Activated CD8-positive, alpha-beta memory T cell treated with anti-CD3 and anti-CD28 coated beads, Interleukin-2, amount 10 ng/mL, durations not matched to agents 7 days and 5 days (primary cell): ENCODE measurements around the gene STPG2. TPM values are rescaled to one million over a fixed set of nuclear protein-coding genes. Genes with fewer than 3 reads are reported as not detected.
"Not testable (repeated sequence)": the region's sequence is repeated elsewhere in the genome, so short reads cannot be mapped to it uniquely, and the experiment has no call there.

Source experiments
- ATAC-seq: fragments of 150-1000 bp; cut with Tn5 transposase; one replicate; pipeline ENCODE4 v1.10.0; 2021; ENCODE audit warnings: moderate library complexity
- CTCF ChIA-PET: fragments of 350-600 bp; sonication (Branson Sonifier 250); formaldehyde crosslinking; loops from one replicate; lab custom pipeline; 2021; ENCODE audit warnings: antibody characterized with exemption; lab: Charles Lee
- DNase-seq: peaks from one replicate; pipeline ENCODE4 v3.0.0-alpha.2; 2020
- H3K27ac Mint-ChIP-seq: one replicate; pipeline ENCODE4 v1.8.0; 2021; ENCODE audit warnings: mild to moderate bottlenecking, mixed read lengths
- H3K27me3 Mint-ChIP-seq: one replicate; pipeline ENCODE4 v1.8.0; 2021; ENCODE audit warnings: mixed read lengths
- H3K36me3 Mint-ChIP-seq: one replicate; pipeline ENCODE4 v1.8.0; 2021; ENCODE audit warnings: mild to moderate bottlenecking, mixed read lengths
- H3K4me1 Mint-ChIP-seq: one replicate; pipeline ENCODE4 v1.8.0; 2021; ENCODE audit warnings: mixed read lengths
- H3K4me3 Mint-ChIP-seq: one replicate; pipeline ENCODE4 v1.8.0; 2021; ENCODE audit warnings: mild to moderate bottlenecking, moderate library complexity, mixed read lengths
- H3K9me3 Mint-ChIP-seq: one replicate; pipeline ENCODE4 v1.8.0; 2022; ENCODE audit warnings: low read depth, mixed read lengths
- total RNA-seq, 2 experiments: library from RNA; stranded (reverse); gene quantifications; one replicate each; pipeline ENCODE4 v1.2.3, GENCODE V29; 2021

Gene STPG2
- total RNA-seq, 2 experiments from 2014 or later: not detected

DNA sequence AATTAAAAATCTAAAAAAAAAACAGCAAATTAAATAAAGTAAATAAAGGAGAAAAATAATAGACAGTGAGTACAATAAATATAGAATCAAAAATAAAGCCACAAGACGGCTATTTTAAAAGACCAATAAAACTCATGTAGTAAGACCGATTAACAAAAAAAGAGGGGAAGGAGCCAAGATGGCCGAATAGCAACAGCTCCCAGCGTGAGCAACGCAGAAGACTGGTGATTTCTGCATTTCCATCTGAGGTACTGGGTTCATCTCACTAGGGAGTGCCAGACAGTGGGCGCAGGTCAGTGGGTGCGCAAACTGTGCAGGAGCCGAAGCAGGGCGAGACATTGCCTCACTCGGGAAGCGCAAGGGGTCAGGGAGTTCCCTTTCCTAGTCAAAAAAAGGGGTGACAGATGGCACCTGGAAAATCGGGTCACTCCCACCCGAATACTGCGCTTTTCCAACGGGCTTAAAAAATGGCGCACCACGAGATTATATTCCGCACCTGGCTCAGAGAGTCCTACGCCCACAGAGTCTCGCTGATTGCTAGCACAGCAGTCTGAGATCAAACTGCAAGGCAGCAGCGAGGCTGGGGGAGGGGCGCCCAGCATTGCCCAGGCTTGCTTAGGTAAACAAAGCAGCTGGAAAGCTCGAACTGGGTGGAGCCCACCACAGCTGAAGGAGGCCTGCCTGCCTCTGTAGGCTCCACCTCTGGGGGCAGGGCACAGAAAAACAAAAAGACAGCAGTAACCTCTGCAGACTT, 239.7 kb downstream of the STPG2 start:
- CTCF ChIA-PET, H3K36me3 Mint-ChIP-seq, H3K4me1 Mint-ChIP-seq, DNase-seq, H3K9me3 Mint-ChIP-seq, ATAC-seq, H3K4me3 Mint-ChIP-seq, H3K27ac Mint-ChIP-seq, H3K27me3 Mint-ChIP-seq: not testable (repeated sequence)

DNA sequence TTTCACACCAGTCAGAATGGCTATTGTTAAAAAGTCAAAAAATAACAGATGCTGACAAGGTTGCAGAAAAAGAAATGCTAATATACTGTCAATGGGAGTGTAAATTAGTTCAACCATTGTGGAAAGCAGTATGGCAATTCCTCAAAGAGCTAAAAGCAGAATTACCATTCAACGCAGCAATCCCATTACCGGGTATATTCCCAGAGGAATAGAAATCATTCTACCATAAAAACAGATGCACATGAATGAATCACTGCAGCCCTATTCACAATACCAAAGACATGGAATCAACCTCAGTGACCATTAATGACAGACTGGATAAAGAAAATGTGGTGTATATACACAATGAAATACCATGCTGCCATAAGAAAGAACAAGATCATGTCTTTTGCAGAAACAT, 243.0 kb downstream of the STPG2 start:
- no peaks in the 10 kb centered on the region for H3K36me3 Mint-ChIP-seq
- H3K4me3 Mint-ChIP-seq: no peak overlapping the region
- no peaks in the 10 kb centered on the region for H3K27me3 Mint-ChIP-seq
- ATAC-seq (no peak), DNase-seq (no peak)
- H3K27ac Mint-ChIP-seq: no peak overlapping the region
- no peaks in the 10 kb centered on the region for H3K4me1 Mint-ChIP-seq
- CTCF ChIA-PET: no interaction called here
- no peaks in the 10 kb centered on the region for H3K9me3 Mint-ChIP-seq

DNA sequence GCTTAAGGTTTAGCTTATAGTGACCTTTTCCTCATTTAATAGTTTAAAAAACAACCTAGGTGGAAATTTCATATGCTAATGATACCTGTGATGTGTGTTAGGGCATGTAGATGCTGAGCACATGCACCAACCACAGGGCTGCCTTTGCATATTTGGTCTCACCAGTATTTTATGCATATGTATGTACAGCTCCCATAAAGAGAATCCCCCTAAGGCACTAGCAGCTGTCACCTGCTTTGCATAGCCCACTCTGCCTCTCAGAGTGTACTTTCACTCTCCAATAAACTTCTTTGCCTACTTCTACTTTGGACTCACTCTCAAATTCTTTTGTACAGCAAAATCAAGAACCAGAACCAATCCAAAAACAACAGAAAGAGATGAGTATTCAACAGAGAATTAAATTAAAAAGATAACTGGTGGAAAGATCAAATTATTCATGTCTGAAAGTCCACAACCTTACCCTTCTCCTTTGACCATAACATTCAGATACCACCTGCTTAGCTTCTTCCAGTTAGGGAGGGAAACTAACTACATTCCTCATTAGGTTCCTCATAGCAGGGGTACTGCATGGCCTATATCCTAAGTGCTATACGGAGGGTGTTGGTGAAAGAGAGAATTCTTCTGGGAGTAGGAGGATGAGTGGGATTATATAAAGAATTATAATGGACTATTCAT, 250.5 kb downstream of the STPG2 start:
- no peak overlapping the region for H3K27ac Mint-ChIP-seq
- ATAC-seq (no peak), DNase-seq (no peak)
- no peaks in the 10 kb centered on the region for H3K36me3 Mint-ChIP-seq
- H3K4me3 Mint-ChIP-seq: no peak overlapping the region
- CTCF ChIA-PET: no interaction called here
- H3K27me3 Mint-ChIP-seq: no peaks in the 10 kb centered on the region
- no peaks in the 10 kb centered on the region for H3K4me1 Mint-ChIP-seq
- no peaks in the 10 kb centered on the region for H3K9me3 Mint-ChIP-seq

GRCh38 chr4:97879942-97880341, 263.3 kb downstream of the STPG2 start:
- ATAC-seq: no peak
- Mint-ChIP-seq H3K36me3 (no peaks in the 10 kb centered on the region), H3K27me3 (no peaks in the 10 kb centered on the region), H3K4me1 (no peaks in the 10 kb centered on the region), H3K4me3 (no peak overlapping the region), H3K27ac (no peak overlapping the region), H3K9me3 (peaks cover 5% of the 10 kb centered on the region)
- CTCF ChIA-PET: no interaction called here
- DNase-seq: no peak

- Mint-ChIP-seq H3K27ac (no peak overlapping the region), H3K9me3 (no peaks in the 10 kb centered on the region), H3K4me3 (no peak overlapping the region), H3K36me3 (no peaks in the 10 kb centered on the region), H3K4me1 (no peaks in the 10 kb centered on the region), H3K27me3 (no peaks in the 10 kb centered on the region)
- DNase-seq (no peak), ATAC-seq (no peak)
- CTCF ChIA-PET: no interaction called here
Measured at GRCh38 chr4:97868097-97868496, 275.2 kb downstream of the STPG2 start.

GRCh38 chr4:97867557-97868091, 275.7 kb downstream of the STPG2 start:
- no peak for ATAC-seq
- Mint-ChIP-seq H3K4me1 (no peaks in the 10 kb centered on the region), H3K9me3 (no peaks in the 10 kb centered on the region), H3K27me3 (no peaks in the 10 kb centered on the region), H3K27ac (no peak overlapping the region), H3K36me3 (no peaks in the 10 kb centered on the region), H3K4me3 (no peak overlapping the region)
- CTCF ChIA-PET: no interaction called here
- no peak for DNase-seq

DNA sequence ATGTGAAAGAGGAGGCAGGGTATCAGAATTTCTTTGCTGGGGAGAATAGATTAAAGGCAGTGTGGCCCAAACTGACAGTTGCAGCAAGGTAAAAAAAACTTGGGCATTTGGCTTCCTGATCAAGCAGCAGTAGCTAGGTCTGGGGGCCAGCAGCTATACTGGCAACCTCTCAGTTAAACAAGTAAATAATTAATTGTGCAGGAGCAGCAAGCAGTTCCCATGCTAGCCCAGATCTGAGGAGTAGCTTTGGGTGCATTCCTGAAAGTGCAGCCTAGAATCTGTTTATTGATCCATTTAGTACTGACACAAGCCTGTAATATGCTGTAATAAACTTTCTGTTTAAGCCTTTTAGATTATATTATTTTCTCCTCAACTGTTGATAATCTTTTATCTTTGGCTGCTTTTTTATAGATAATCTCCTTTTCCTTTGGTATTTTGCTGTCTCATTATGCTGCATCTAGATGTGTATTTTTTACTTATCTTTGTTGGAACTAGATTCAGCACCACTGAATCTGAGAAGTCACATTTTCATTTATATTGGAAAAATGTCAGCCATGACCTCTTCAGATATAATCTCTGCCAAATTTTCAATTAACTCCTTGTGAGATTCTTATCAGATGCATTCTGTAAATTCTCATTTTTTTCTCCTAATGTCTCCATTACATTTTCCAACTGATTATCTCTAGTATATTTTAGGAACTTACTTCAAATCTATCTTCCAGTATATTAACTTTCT, 276.3 kb downstream of the STPG2 start:
- CTCF ChIA-PET: no interaction called here
- no peaks in the 10 kb centered on the region for H3K36me3 Mint-ChIP-seq
- DNase-seq (no peak), ATAC-seq (no peak)
- H3K27ac Mint-ChIP-seq: no peak overlapping the region
- no peaks in the 10 kb centered on the region for H3K4me1 Mint-ChIP-seq
- no peaks in the 10 kb centered on the region for H3K27me3 Mint-ChIP-seq
- H3K4me3 Mint-ChIP-seq: no peak overlapping the region
- no peaks in the 10 kb centered on the region for H3K9me3 Mint-ChIP-seq

DNA sequence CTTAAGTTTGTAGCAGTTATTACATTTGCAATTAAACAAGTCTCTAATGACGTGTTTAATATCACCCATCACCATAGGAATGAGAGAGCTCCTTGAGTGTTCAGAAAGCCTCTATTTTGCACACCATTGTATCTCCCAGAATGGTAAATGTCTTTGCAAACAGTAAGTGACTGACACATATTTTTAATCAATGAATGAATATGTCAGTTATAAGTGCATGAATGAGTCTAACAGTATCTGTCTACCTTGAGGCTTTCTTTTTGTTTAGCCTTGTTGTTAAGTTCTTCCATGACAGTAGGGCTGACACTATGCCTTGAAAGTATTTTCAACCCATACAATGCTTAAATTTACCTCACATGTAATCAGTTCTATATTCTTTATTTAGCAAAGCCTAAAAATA, 292.2 kb downstream of the STPG2 start:
- no peak overlapping the region for H3K4me3 Mint-ChIP-seq
- H3K36me3 Mint-ChIP-seq: no peaks in the 10 kb centered on the region
- H3K9me3 Mint-ChIP-seq: no peaks in the 10 kb centered on the region
- no peaks in the 10 kb centered on the region for H3K27me3 Mint-ChIP-seq
- CTCF ChIA-PET: no interaction called here
- no peak overlapping the region for H3K27ac Mint-ChIP-seq
- no peak for DNase-seq
- no peaks in the 10 kb centered on the region for H3K4me1 Mint-ChIP-seq
- ATAC-seq: no peak

DNA sequence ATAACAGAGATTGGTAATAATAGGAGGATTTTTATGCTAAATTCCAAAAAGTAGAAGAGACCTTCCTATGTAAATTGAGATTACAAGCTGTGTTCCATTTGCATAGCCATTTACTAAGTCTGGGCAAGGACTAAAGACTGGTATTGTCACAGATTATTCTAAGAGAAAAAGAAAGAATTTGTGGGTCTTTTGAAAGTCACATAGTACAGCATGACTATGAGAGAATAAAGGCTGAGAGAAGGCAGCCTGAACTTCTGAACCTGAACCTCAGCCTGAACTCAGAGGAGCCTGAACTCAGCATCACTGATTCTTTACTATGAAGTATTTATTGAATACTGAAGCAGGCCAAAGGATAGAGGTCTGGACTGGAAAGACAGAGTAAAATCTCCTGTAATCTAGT, 297.5 kb downstream of the STPG2 start:
- Mint-ChIP-seq H3K27me3 (no peaks in the 10 kb centered on the region), H3K4me3 (no peak overlapping the region), H3K9me3 (peaks cover 2% of the 10 kb centered on the region), H3K36me3 (no peaks in the 10 kb centered on the region), H3K27ac (no peak overlapping the region), H3K4me1 (no peaks in the 10 kb centered on the region)
- no peak for ATAC-seq
- DNase-seq: no peak
- CTCF ChIA-PET: no interaction called here

GRCh38 chr4:97841512-97841911, 301.8 kb downstream of the STPG2 start:
- H3K4me3 Mint-ChIP-seq: no peak overlapping the region
- CTCF ChIA-PET: no interaction called here
- ATAC-seq (no peak), DNase-seq (no peak)
- no peaks in the 10 kb centered on the region for H3K4me1 Mint-ChIP-seq
- H3K9me3 Mint-ChIP-seq: peaks cover 2% of the 10 kb centered on the region
- H3K27me3 Mint-ChIP-seq: no peaks in the 10 kb centered on the region
- no peak overlapping the region for H3K27ac Mint-ChIP-seq
- H3K36me3 Mint-ChIP-seq: no peaks in the 10 kb centered on the region

DNA sequence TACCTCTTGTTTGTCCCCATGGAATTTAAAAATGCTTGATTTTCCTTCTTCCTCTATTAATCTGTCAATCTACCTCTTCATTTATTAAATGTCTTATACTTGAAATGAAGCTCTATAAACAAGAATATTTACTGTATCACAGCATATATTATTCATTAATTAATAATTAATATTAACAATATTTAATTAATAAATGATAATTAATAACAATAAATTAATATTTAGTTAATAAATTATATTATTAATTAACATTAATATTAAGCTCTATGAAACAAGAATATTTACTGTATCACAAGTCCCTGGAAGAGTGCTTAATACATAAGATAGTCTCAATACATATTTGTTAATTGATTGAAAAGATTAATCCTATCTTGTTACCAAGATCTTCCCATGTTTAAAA, 306.6 kb downstream of the STPG2 start:
- ATAC-seq: no peak
- Mint-ChIP-seq H3K4me3 (no peak overlapping the region), H3K36me3 (no peaks in the 10 kb centered on the region), H3K27me3 (no peaks in the 10 kb centered on the region), H3K9me3 (peaks cover 9% of the 10 kb centered on the region), H3K4me1 (no peaks in the 10 kb centered on the region), H3K27ac (no peak overlapping the region)
- no peak for DNase-seq
- CTCF ChIA-PET: no interaction called here

DNA sequence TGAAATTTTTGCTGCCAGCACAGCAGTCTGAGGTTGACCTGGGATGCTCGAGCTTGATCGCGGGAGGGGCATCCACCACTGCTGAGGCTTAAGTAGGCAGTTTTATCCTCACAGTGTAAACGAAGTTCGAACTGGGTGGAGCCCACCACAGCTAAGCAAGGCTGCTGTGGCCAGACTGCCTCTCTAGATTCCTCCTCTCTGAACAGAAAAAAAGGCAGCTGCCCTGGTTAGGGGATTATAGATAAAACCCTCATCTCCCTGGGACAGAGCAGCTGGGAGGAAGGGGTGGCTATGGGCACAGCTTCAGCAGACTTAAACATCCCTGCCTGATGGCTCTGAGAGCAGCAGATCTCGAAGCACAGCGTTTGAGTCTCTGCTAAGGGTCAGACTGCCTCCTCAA, 314.6 kb downstream of the STPG2 start:
- Mint-ChIP-seq H3K36me3 (no peaks in the 10 kb centered on the region), H3K4me1 (no peaks in the 10 kb centered on the region), H3K27ac (no peak overlapping the region), H3K27me3 (no peaks in the 10 kb centered on the region), H3K9me3 (no peaks in the 10 kb centered on the region), H3K4me3 (no peak overlapping the region)
- no peak for ATAC-seq
- CTCF ChIA-PET: no interaction called here
- DNase-seq: no peak

DNA sequence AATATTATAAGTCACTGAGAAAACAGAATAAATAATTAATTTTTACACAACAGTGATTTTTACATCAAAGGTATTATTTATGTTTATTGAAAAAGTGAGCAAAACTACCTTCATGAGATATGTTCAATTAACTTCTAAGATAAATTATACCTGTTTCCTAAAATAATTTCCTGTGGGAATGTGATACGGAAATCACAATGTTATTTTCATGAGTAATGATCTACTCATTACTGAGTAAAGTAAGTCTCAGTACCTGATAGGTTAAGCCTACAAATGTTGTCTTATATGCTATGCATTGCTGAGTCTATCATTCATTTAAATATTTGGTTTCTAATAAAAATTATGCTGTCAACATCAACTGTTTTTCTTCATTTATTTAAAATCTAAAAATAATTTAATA, 324.0 kb downstream of the STPG2 start:
- H3K36me3 Mint-ChIP-seq: no peaks in the 10 kb centered on the region
- H3K4me3 Mint-ChIP-seq: no peak overlapping the region
- CTCF ChIA-PET: no interaction called here

DNA sequence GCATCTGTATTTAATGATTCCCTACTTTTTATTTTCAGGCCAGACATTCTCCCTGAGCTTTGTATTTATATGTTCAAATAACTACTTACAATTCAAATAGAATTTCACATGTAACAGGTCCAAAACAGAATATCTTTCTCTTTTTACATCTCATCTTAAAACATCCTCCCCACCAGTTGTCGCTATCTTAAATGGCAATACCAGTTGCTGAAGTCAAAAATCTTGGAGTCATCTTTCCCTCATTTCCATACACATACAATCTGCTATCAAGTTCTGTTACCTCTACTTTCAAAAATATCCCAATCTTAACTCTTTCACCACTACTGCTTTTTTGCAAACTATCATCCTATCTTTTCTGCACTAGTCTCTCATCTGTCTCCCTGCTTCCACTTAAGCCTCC, 330.5 kb downstream of the STPG2 start:
- Mint-ChIP-seq H3K4me1 (no peaks in the 10 kb centered on the region), H3K9me3 (no peaks in the 10 kb centered on the region), H3K36me3 (no peaks in the 10 kb centered on the region), H3K27me3 (no peaks in the 10 kb centered on the region), H3K27ac (no peak overlapping the region), H3K4me3 (no peak overlapping the region)
- CTCF ChIA-PET: no interaction called here
- no peak for ATAC-seq
- DNase-seq: no peak

More for the DNA sequence above, 324.0 kb downstream of the STPG2 start:
- ATAC-seq (no peak), DNase-seq (no peak)
- Mint-ChIP-seq H3K27me3 (no peaks in the 10 kb centered on the region), H3K27ac (no peak overlapping the region), H3K9me3 (peaks cover 2% of the 10 kb centered on the region), H3K4me1 (no peaks in the 10 kb centered on the region)
